GM19240 (cell line): Measurements from ENCODE around the gene SRSF2.
A peak's percentile ranks its signal among the peaks of the same experiment; 100 is the strongest.
"Not testable (repeated sequence)": the region's sequence is repeated elsewhere in the genome, so short reads cannot be mapped to it uniquely, and the experiment has no call there.

Experiments
- DNase-seq: peaks from one replicate; pipeline ENCODE4 v3.0.0; 2011; ENCODE audit warnings: low spot score; ENCODE audit not compliant: insufficient read length

The SRSF2 gene

DNA sequence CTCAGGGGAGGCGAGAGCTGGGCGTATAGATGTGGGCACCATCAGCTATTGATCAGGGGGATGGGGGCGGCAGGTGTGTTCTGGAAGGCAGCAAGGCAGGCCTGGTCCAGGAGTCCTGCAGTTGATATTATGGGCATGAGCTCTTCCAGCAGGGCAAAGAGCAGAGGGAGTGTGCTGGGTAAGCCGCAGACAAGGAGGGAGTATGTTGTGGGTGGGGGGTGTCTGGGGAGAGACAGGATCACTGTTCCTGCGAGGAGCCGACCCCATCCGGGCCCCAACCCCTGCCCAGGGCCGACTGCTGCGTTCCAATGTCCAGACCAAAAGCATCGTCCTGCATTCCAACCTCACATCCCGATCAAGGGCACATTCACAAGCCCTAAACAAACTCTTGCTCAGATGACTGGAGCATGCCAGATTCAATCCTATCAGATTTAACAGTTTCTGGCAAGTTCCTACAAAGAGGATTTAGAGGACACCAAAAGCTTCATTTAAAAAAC lies 35.6 kb downstream of the SRSF2 start:
- DNase-seq, result no peak

GRCh38 chr17:76700617-76701470 lies 36.3 kb downstream of the SRSF2 start:
- no peak for DNase-seq

DNA sequence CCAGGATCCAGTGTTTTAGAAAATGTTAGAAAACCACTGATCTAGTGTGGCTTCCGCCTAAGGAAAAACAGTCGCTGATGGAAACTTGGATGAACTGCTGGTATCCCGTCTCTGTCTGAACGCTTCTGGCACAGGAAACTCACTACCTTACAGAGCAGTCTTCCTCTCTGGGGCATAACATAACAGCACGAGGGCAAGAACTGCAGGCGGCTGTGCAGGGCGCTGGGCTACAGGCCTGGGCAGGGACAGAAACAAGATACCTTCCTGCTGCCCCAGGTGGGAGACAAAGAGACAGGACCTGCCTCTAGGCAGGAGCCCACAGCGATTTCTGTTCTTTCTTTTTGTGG lies 36.9 kb downstream of the SRSF2 start:
- no peak for DNase-seq

DNA sequence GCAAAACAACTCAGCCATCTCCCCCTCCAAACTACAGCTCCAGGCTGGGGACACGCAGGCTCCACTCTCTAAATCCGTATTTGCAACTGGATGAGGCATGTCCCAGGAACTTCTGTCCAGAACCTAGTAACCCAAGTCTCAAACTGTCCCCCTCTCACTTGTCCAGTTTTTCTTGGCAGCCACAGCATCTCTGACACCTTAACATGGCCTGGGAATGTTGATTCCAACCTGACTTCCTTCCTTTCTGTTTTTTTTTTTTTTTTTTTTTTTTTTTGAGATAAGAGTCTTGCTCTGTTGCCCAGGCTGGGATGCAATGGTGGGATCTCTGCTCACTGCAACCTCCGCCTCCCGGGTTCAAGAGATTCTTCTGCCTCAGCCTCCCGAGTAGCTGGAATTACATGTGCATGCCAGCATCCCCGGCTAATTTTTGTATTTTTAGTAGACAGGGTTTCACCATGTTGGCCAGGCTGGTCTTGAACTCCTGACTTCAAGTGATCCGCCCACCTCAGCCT lies 38.6 kb downstream of the SRSF2 start:
- not testable (repeated sequence) for DNase-seq

DNA sequence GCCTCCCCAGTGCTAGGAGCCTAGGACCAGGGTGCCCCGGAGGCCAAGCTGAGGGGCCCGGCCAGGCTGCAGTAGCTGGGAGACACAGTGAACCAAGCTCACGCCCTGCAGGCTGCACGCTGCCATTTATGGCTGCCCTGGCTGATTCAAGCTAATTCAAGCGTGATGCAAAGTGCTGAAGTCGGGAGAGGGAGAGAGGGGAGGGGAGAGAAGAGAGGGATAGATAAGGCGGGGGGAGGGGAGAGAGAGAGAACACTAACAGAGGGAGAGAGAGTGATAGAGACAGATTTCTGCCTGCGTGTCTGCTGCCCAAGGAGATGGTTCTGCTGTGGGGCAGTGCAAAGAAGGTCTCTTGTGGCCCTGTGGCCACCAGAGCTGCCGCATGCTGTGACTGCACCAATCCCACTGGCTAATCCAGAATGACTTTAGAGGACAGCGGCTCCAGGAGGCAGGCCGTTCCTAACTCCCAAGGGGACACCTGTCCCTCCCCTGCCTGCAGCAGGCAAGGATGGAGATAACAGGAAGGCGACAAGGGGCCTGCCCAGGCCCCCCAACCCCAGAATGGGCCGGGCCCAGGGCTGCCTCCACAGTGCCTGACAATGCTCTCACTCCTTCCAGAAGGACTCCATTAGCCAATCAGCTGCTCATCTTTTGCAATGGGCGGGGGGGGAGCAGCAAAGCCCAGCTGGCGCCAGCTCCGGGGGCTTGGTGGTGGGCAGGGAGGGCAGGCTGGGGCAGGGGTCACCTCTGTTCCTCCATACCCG lies 39.2 kb downstream of the SRSF2 start:
- DNase-seq, result no peak

DNA sequence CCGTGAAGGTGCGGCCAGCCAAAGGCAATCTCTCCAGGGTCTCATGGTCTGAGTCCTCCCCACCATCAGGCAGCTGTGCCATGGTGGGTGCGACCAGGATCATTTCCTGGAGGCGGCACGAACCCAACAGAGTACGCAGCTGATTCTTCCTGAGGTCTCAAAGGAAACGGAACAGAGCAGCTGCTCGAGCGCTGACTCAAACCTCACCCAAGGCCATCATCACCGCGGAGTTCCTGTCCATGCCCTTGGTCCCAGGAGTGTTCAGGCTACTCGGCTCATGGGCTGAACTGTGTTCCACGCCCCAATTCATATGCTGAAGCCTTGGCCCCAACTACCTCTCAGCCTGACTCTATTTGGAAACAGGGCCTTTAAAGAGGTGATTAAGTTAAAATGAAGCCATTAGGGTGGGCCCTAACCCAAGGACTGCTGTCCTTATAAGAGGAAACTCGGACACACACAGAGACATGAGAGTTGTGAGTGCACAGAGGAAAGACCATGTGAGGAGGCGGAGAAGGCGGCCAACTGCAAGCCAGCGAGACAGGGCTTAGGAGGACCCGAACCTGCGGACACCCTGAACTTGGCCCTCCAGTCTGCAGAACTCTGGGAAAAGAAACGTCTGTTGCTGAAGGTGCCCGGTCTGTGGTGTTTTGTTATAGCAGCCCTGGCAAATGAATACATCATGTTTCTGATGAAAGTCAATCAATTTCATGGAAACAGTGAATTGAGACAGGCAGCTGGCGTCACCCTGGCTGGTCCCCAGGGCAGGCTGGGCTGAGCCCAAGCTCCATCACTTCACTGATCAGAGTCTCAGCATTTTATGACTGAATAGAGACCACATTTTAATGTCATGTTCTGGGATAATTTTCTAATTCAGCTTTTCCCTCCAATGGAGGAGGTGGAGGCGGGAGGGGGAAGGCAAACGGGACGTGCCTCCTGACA lies 40.1 kb downstream of the SRSF2 start:
- DNase-seq, result peak; percentile 58

GRCh38 chr17:76695059-76695831 lies 41.9 kb downstream of the SRSF2 start:
- no peak for DNase-seq

DNA sequence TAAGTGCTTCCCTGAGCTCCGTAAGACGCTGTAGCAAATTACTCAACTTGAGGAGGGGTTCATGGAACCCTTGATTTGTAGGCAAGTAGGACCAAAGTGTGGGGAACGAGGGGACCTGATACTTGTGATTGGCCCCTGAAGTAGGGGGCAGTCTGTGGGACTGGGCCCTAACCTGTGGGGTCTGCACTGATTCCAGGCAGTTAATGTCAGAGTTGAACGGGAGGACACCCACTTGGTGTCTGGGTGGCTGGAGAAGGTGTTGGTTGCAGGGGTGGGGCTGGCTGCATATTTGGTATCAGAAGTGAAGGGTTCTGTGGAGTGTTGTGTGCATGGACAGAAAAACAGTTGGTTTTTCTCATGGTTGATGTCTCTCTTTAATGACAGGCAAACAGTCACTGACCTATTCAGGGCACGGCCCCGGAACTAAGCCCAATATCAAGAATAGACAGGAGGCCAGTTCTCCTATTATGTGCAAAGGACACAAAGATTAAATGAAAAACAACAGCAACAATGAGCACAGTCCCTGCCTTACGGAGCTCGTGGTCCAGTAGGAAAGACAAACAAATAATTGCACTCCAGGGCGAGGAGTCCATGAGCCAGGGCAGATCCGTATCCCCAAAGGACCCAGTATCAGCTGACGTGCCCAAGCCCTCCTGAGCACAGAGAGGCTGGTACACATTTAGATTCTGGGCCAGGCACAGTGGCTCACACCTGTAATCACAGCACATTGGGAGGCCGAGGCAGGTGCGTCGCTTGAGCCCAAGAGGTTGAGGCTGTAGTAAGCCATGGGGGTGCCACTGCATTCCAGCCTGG lies 45.5 kb downstream of the SRSF2 start:
- DNase-seq, result no peak

DNA sequence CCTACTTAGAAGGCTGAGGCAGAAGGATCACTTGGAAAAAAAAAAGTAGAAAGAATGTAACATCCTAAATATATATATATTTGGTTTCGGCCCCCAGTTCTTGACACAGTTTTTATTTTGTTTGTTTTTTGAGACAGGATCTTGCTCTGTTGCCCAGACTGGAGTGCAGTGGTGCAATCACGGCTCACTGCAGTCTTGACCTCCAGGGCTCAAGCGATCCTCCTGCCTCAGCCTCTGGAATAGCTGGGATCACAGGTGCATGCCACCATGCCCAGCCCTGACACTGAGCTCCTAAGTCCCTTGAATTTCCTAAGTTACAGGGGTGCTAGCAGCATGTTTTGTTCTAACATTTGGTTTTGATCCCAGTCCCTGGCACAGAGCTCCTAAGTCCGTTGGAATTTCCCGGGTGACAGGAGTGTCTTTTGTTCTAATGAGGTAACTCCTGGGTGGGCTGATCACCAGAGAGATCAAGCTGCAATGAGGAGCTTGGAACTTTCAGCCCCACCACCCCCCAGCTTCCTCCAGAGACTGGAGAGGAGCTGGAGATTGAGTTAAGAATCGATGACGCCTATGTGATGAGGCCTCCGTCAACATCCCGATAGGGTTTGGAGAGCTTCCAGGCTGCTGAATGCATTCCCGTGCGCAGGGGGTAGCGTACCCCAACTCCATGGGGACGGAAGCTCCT lies 46.4 kb downstream of the SRSF2 start:
- DNase-seq, result no peak

GRCh38 chr17:76689859-76690258 lies 47.3 kb downstream of the SRSF2 start:
- no peak for DNase-seq

DNA sequence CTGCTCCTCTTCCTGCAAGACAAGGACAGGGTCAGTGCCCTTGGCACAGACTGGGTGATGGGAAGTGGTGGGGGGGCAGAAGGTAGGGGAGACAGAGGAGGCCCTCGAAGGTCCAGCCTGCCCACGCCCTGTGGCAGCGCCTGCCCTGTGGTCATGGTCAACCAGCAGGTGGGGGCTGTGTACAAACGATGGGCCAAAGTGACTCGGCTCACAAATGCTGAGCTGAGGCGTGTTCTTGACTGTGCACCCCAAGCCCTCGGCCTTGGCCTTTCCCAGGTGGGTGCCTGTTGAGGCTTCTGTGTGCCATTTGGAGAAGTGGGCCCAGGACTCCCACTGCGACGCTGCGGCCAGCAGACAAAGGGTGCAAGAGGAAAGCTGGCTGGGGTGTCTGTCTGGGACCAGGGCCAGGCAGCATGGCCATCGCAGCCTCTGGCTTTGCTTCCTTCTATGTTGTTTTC lies 48.9 kb downstream of the SRSF2 start:
- DNase-seq, result no peak

DNA sequence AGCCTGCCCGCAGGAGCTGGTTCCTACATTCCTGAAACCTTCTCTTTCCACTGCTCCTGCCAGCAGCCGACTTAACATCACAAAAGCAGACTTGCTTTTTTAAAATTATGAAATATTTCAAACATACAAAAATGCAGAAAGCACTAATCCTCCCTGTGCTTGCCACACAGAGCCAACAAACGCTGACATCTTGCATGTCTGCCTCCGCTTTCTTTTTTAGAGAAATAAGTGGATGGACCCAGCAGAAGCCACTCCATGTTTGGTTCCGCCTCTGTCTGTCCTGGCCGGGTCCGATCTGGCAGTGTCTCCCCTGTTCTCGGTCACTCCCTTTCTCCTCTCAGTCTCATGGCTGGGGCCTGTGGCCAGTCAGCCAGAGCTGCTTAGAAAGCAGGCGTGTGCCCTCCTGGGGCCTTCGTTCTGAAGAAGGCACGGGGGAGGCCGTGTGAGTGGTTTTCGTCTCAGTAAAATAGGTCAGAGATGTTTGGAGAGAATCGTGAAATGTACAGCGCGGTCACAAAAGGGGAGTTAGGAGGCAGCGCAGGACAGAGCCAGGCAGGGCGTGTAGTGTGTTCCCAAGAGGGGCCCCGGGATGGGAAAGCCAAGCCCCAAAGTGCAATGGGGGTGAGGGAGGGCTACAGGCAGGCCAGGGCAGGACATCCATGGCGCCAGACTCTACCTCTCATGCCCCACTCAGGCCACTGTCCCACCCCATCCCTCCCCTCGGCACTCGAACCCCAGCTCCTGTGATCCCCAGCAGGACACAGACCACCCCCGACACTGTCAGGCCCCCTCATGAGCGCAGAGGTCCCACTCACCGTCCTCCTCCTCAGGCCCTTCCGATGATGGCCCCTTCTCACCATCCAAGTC lies 49.6 kb downstream of the SRSF2 start:
- DNase-seq, result no peak

DNA sequence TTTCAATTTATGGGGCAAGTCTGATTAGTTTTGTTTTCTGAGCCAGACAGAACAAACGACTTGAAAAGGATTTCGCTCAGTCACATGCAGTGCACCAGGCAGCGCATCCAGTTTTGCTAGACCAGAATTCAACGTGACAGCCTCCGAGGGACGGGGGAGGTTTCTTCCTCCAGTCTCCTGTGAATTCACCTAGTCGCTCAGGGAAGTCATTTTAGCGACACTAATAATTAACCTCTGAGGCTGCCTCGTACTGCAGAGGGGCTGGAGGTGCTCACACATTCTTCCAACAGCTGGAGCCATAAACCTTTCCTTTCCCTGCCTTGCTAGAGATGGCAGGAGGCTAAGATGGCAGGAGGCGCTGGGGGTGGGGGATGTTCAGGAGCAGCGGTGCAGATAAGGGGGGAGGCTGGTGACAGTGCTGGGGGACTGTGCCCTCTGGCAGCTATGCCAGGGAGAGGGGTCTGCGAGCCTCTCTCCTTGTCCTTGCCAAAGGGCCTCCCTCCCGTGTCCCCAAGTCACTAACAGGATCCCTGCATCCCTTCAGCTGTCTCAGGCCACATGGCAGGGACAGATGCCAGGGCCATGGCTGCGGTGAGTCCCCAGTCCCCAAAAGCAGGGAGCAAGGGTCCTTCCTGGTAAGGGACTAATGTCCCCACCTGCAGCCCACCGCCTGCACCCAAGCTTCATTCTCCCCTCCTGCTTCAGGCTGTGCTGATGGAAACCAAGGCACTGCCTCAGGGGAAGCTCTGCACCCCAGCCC lies 50.4 kb downstream of the SRSF2 start:
- DNase-seq, result no peak

- no peak for DNase-seq
These were observed 51.3 kb downstream of the SRSF2 start for GRCh38 chr17:76685846-76686245.

GRCh38 chr17:76685366-76685765 lies 51.8 kb downstream of the SRSF2 start:
- no peak for DNase-seq

DNA sequence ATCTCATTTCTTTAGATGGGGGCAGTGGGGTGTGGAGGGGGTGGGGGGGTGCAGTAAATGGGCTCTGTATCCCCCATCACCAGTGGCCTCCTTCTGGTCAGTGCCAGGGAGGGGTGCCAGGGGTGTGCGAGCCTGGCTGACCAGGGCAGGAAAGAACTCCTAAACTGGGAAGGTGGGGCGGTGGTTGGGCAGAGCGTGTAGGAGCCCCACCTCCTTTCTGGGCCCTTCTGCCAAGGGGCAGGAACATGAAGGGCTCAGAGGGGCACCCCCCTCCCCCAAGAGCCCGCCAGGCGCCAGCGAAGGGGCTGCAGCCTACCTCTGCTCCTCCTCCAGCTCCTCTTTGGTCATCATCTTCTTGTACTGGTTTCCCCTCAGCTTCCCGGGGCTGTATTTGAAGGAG lies 52.4 kb downstream of the SRSF2 start:
- DNase-seq, result no peak
